HG03558 (cell line): ENCODE data around the gene XYLT2.
"Not testable (repeated sequence)": the region's sequence is repeated elsewhere in the genome, so short reads cannot be mapped to it uniquely, and the experiment has no call there.

Experiments used
- ATAC-seq: cut with Tn5 transposase; IDR thresholded peaks from one replicate; pipeline ENCODE4 v1.9.1; 2021; ENCODE audit warnings: moderate number of reproducible peaks; ENCODE audit not compliant: unreplicated experiment; ENCODE audit errors: extremely low read depth

XYLT2 gene

GRCh38 chr17:50381920-50382319 lies 36.0 kb downstream of the XYLT2 start:
- no peak for ATAC-seq

GRCh38 chr17:50382931-50383330 lies 37.0 kb downstream of the XYLT2 start:
- ATAC-seq: no peak

- ATAC-seq: no peak
These were observed 40.6 kb downstream of the XYLT2 start for GRCh38 chr17:50386510-50386909.

GRCh38 chr17:50388728-50389127 lies 42.8 kb downstream of the XYLT2 start:
- ATAC-seq: no peak

- ATAC-seq: no peak
These were observed 43.6 kb downstream of the XYLT2 start for GRCh38 chr17:50389534-50389933.

GRCh38 chr17:50392621-50393020 lies 46.7 kb downstream of the XYLT2 start:
- no peak for ATAC-seq

GRCh38 chr17:50393700-50394099 lies 47.8 kb downstream of the XYLT2 start:
- no peak for ATAC-seq

- no peak for ATAC-seq
These were observed 48.8 kb downstream of the XYLT2 start for GRCh38 chr17:50394711-50395110.

- no peak for ATAC-seq
These were observed 50.6 kb downstream of the XYLT2 start for GRCh38 chr17:50396261-50397110.

- ATAC-seq: peak; percentile 86
These were observed 51.4 kb downstream of the XYLT2 start, which contains the start of gene LRRC59 for GRCh38 chr17:50397111-50397918. LRRC59 (minus strand) TSS chr17:50397523; CDS start chr17:50397317, 206 bp downstream.

- ATAC-seq: no peak
These were observed 52.0 kb downstream of the XYLT2 start for GRCh38 chr17:50397919-50398285.

GRCh38 chr17:50398672-50399071 lies 52.7 kb downstream of the XYLT2 start:
- ATAC-seq: not testable (repeated sequence)

- not testable (repeated sequence) for ATAC-seq
These were observed 53.7 kb downstream of the XYLT2 start for GRCh38 chr17:50399591-50399990.

- not testable (repeated sequence) for ATAC-seq
These were observed 59.4 kb downstream of the XYLT2 start for GRCh38 chr17:50405351-50405750.

GRCh38 chr17:50406578-50406977 lies 60.7 kb downstream of the XYLT2 start:
- ATAC-seq: no peak

- ATAC-seq: no peak
These were observed 62.0 kb downstream of the XYLT2 start for GRCh38 chr17:50407921-50408320.
